Measurements from ENCODE around the gene PTMS. TPM values are rescaled to one million over a fixed set of nuclear protein-coding genes. Genes with fewer than 3 reads are reported as not detected.
A peak's percentile ranks its signal among the peaks of the same experiment; 100 is the strongest.

The PTMS gene
- total and polyA plus RNA-seq, 2 of the 13 experiments (the other 11 are each of a cell fraction or from before 2014, with no cell fraction given) = 40.5 to 82.4 TPM

GRCh38 chr12:6778574-6779550, 12.7 kb downstream of the PTMS start (continued):
- TF ChIP-seq FOXK1 (CRISPR knock-in tag; IDR thresholded peaks at IDR 0.05; ENCODE audit: borderline replicate concordance, low read depth) (peak; percentile 69; the same call in 1 of the 2 replicates), SMAD9 (CRISPR knock-in tag; IDR thresholded peaks at IDR 0.05) (no peak), HMGA1 (CRISPR knock-in tag; conservative IDR thresholded peaks at IDR 0.05) (no peak), ZNF407 (CRISPR knock-in tag; IDR thresholded peaks at IDR 0.05; ENCODE audit: not compliant biosample characterization) (no peak), NFE2L2 (IDR thresholded peaks at IDR 0.05; ENCODE audit: low read length) (no peak), MXI1 (IDR thresholded peaks at IDR 0.05; ENCODE audit: borderline replicate concordance, low read depth, low read length) (0 out of 3 replicates have a peak, but pooled peaks have one; percentile 35), ZNF775 (CRISPR knock-in tag; IDR thresholded peaks at IDR 0.05; ENCODE audit: borderline replicate concordance) (no peak), ZNF18 (CRISPR knock-in tag; IDR thresholded peaks at IDR 0.05; ENCODE audit: insufficient replicate concordance) (no peak), TRAFD1 (CRISPR knock-in tag; IDR thresholded peaks at IDR 0.05; ENCODE audit: borderline replicate concordance) (no peak), JARID2 (CRISPR knock-in tag; IDR thresholded peaks at IDR 0.05; ENCODE audit: insufficient replicate concordance) (peak; percentile 77), CREBL2 (CRISPR knock-in tag; IDR thresholded peaks at IDR 0.05; ENCODE audit: borderline replicate concordance) (no peak), ZNF879 (CRISPR knock-in tag; IDR thresholded peaks at IDR 0.05) (peak; percentile 53; the same call in 1 of the 2 replicates)

All from HepG2 (cell line).